K562 (cell line): ENCODE data around the gene PRM2. TPM values are rescaled to one million over a fixed set of nuclear protein-coding genes. Genes with fewer than 3 reads are reported as not detected.

Experiments
- CBFA2T3 ChIP-seq: fragments of 450-650 bp; IDR thresholded peaks from 2 replicates; pipeline ENCODE4 v1.6.1; 2017
- ELF4 ChIP-seq: fragments of 450-650 bp; formaldehyde crosslinking; IDR thresholded peaks from 2 replicates; pipeline ENCODE4 v1.4.0; 2022; ENCODE audit warnings: missing genetic modification characterization
- RB1 ChIP-seq: fragments of 450-650 bp; IDR thresholded peaks from 2 replicates; pipeline ENCODE4 v1.6.1; 2017; ENCODE audit warnings: low read depth, mild to moderate bottlenecking
- STAT5A ChIP-seq: IDR thresholded peaks from 2 replicates; pipeline ENCODE4 v1.6.1; 2012; ENCODE audit warnings: low read length, inconsistent platforms, borderline replicate concordance
- ZNF140 ChIP-seq: fragments of 250-450 bp; sonication (Bioruptor Pico); IDR thresholded peaks from 2 replicates; pipeline ENCODE4 v1.8.0; 2021; ENCODE audit warnings: moderate library complexity, mild to moderate bottlenecking, inconsistent platforms
- ZNF174 ChIP-seq: fragments of 250-450 bp; sonication (Bioruptor Pico); IDR thresholded peaks from 2 replicates; pipeline ENCODE4 v1.4.0; 2020; ENCODE audit warnings: mild to moderate bottlenecking
- ZNF586 ChIP-seq: fragments of 450-650 bp; formaldehyde crosslinking; conservative IDR thresholded peaks from 2 replicates; pipeline ENCODE4 v1.4.0; 2020; ENCODE audit warnings: mild to moderate bottlenecking, moderate library complexity
- polyA plus RNA-seq, 8 experiments: library from polyadenylated mRNA; depleted of rRNA in 4 of 8; stranded (reverse) in 5 of 8; unstranded in 3 of 8; fragments of >200 nt; fragmentation: Nextera tagmentation in 2 of 8; fragmentation: Illumina TruSeq in 1 of 8; extraction: Ambion mirVana in 2 of 8; extraction: Trizol in 1 of 8; gene quantifications; 2 replicates each; pipeline versions ENCODE4 v1.2.1 to v1.2.3, GENCODE V29; 2011 to 2014; ENCODE audit warnings: inconsistent platforms in 1 of 8, missing spikeins in 1 of 8
- total RNA-seq, 7 experiments: library from RNA; depleted of rRNA in 6 of 7; stranded (reverse); fragments of >200 nt in 6 of 7; fragmentation: Illumina TruSeq in 2 of 7; extraction: Trizol in 2 of 7; gene quantifications; 2 replicates each; pipeline versions ENCODE4 v1.2.1 to v1.2.3, GENCODE V29; 2011 to 2021; ENCODE audit warnings: low replicate concordance in 1 of 7
- TF ChIP-seq, protein P1 (sequence below): sonication (generic); formaldehyde crosslinking; IDR thresholded peaks from 2 replicates; pipeline ENCODE4 v1.8.0; 2023; ENCODE audit warnings: missing genetic modification reagents, mild to moderate bottlenecking, borderline replicate concordance
- TF ChIP-seq, protein P2 (sequence below): fragments of 200-800 bp; sonication (Bioruptor generic); IDR thresholded peaks from 2 replicates; pipeline ENCODE4 v1.6.1; 2017; ENCODE audit warnings: missing genetic modification characterization, missing compliant biosample characterization
- TF ChIP-seq, protein P3 (sequence below): fragments of 150-350 bp; conservative IDR thresholded peaks from 2 replicates; pipeline ENCODE4 v1.6.1; 2014; ENCODE audit warnings: low read length
- TF ChIP-seq, protein P4 (sequence below): fragments of 250-450 bp; sonication (Bioruptor Pico); IDR thresholded peaks from 2 replicates; pipeline ENCODE4 v1.8.0; 2022; ENCODE audit warnings: moderate library complexity, mild to moderate bottlenecking, inconsistent platforms

The PRM2 gene
- total and polyA plus RNA-seq, 9 of the 15 experiments (the other 6 are each of a cell fraction or from before 2014, with no cell fraction given): not detected

DNA sequence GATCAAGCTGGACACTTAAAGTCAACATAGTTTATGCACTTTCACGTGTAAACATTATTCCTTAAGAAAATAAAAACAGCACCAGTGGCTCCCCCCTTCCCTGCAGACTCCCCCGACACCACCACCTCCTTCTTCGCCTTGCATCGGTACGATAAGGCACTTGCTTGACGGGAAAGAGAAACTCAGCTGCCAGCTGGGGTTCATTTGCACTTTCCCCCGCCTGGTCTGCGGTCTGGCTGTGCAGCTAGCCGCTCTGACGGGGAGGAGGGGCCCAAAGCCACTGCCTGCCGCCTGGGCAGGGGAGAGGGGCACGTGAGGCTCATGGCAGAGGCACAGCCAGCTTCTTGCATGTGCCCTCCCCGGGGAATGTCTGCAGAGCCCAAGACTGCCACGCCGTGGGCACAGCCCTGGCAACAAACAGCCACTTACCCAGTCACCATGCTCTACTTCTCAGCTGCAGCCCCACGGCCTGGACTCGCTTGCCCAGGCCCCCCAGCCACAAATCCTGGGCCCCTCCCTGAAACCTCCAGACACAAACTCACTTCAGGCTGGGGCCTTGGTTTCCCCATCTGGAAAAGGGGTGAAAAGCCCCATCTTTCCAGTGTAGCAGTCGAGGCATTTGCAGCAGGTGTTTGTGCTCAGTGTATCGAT is 21.3 kb upstream of the PRM2 start (continued):
- TF ChIP-seq, protein P1, sequence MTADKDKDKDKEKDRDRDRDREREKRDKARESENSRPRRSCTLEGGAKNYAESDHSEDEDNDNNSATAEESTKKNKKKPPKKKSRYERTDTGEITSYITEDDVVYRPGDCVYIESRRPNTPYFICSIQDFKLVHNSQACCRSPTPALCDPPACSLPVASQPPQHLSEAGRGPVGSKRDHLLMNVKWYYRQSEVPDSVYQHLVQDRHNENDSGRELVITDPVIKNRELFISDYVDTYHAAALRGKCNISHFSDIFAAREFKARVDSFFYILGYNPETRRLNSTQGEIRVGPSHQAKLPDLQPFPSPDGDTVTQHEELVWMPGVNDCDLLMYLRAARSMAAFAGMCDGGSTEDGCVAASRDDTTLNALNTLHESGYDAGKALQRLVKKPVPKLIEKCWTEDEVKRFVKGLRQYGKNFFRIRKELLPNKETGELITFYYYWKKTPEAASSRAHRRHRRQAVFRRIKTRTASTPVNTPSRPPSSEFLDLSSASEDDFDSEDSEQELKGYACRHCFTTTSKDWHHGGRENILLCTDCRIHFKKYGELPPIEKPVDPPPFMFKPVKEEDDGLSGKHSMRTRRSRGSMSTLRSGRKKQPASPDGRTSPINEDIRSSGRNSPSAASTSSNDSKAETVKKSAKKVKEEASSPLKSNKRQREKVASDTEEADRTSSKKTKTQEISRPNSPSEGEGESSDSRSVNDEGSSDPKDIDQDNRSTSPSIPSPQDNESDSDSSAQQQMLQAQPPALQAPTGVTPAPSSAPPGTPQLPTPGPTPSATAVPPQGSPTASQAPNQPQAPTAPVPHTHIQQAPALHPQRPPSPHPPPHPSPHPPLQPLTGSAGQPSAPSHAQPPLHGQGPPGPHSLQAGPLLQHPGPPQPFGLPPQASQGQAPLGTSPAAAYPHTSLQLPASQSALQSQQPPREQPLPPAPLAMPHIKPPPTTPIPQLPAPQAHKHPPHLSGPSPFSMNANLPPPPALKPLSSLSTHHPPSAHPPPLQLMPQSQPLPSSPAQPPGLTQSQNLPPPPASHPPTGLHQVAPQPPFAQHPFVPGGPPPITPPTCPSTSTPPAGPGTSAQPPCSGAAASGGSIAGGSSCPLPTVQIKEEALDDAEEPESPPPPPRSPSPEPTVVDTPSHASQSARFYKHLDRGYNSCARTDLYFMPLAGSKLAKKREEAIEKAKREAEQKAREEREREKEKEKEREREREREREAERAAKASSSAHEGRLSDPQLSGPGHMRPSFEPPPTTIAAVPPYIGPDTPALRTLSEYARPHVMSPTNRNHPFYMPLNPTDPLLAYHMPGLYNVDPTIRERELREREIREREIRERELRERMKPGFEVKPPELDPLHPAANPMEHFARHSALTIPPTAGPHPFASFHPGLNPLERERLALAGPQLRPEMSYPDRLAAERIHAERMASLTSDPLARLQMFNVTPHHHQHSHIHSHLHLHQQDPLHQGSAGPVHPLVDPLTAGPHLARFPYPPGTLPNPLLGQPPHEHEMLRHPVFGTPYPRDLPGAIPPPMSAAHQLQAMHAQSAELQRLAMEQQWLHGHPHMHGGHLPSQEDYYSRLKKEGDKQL (CRISPR knock-in tag): no peak
- TF ChIP-seq, protein P2, sequence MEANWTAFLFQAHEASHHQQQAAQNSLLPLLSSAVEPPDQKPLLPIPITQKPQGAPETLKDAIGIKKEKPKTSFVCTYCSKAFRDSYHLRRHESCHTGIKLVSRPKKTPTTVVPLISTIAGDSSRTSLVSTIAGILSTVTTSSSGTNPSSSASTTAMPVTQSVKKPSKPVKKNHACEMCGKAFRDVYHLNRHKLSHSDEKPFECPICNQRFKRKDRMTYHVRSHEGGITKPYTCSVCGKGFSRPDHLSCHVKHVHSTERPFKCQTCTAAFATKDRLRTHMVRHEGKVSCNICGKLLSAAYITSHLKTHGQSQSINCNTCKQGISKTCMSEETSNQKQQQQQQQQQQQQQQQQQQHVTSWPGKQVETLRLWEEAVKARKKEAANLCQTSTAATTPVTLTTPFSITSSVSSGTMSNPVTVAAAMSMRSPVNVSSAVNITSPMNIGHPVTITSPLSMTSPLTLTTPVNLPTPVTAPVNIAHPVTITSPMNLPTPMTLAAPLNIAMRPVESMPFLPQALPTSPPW (CRISPR knock-in tag): peak; percentile 97
- TF ChIP-seq CBFA2T3 (peak; percentile 90), ZNF174 (CRISPR knock-in tag) (no peak), STAT5A (no peak), ZNF140 (CRISPR knock-in tag) (no peak), ZNF586 (CRISPR knock-in tag) (no peak), ELF4 (CRISPR knock-in tag) (no peak), RB1 (no peak)
- TF ChIP-seq, protein P3, sequence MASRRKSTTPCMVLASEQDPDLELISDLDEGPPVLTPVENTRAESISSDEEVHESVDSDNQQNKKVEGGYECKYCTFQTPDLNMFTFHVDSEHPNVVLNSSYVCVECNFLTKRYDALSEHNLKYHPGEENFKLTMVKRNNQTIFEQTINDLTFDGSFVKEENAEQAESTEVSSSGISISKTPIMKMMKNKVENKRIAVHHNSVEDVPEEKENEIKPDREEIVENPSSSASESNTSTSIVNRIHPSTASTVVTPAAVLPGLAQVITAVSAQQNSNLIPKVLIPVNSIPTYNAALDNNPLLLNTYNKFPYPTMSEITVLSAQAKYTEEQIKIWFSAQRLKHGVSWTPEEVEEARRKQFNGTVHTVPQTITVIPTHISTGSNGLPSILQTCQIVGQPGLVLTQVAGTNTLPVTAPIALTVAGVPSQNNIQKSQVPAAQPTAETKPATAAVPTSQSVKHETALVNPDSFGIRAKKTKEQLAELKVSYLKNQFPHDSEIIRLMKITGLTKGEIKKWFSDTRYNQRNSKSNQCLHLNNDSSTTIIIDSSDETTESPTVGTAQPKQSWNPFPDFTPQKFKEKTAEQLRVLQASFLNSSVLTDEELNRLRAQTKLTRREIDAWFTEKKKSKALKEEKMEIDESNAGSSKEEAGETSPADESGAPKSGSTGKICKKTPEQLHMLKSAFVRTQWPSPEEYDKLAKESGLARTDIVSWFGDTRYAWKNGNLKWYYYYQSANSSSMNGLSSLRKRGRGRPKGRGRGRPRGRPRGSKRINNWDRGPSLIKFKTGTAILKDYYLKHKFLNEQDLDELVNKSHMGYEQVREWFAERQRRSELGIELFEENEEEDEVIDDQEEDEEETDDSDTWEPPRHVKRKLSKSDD: no peak
- TF ChIP-seq, protein P4, sequence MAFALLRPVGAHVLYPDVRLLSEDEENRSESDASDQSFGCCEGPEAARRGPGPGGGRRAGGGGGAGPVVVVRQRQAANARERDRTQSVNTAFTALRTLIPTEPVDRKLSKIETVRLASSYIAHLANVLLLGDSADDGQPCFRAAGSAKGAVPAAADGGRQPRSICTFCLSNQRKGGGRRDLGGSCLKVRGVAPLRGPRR (CRISPR knock-in tag): no peak
